Neuronal stem cell (in vitro differentiated cells): ENCODE results near the gene CHST11.

Source experiments
- DNase-seq: peaks from one replicate; pipeline ENCODE4 v3.0.0-alpha.2; 2013; ENCODE audit warnings: low spot score
- H2AFZ ChIP-seq: one replicate; pipeline ENCODE4 v1.6.1; 2013; ENCODE audit warnings: mild to moderate bottlenecking, low read length, inconsistent platforms
- H2AK5ac ChIP-seq: 2 replicates; pipeline ENCODE4 v1.6.1; 2013; ENCODE audit warnings: low read depth, mild to moderate bottlenecking, inconsistent platforms, low read length, moderate library complexity, mixed read lengths
- H2BK120ac ChIP-seq: 2 replicates; pipeline ENCODE4 v1.6.1; 2013; ENCODE audit warnings: low read depth, mild to moderate bottlenecking, inconsistent platforms, low read length, moderate library complexity, mixed read lengths
- H2BK12ac ChIP-seq: one replicate; pipeline ENCODE4 v1.6.1; 2013; ENCODE audit warnings: low read length, inconsistent platforms
- H2BK15ac ChIP-seq: 2 replicates; pipeline ENCODE4 v1.6.1; 2013; ENCODE audit warnings: mild to moderate bottlenecking, low read length, inconsistent platforms, mixed read lengths
- H2BK5ac ChIP-seq: one replicate; pipeline ENCODE4 v1.6.1; 2013; ENCODE audit warnings: inconsistent platforms, mild to moderate bottlenecking, low read length, moderate library complexity
- H3K14ac ChIP-seq: one replicate; pipeline ENCODE4 v1.6.1; 2013; ENCODE audit warnings: low read length, inconsistent platforms
- H3K18ac ChIP-seq: 2 replicates; pipeline ENCODE4 v1.6.1; 2013; ENCODE audit warnings: low read length, inconsistent platforms
- H3K23ac ChIP-seq: 2 replicates; pipeline ENCODE4 v1.6.1; 2013; ENCODE audit warnings: low read depth, mild to moderate bottlenecking, mixed read lengths, low read length, inconsistent platforms; ENCODE audit not compliant: poor library complexity
- H3K27ac ChIP-seq: replicated peaks from 3 replicates; pipeline ENCODE4 v1.5.1; 2013; ENCODE audit warnings: low read length, inconsistent platforms
- H3K27me3 ChIP-seq, 3 experiments: 2 replicates each; pipeline ENCODE4 v1.6.1; 2013; ENCODE audit warnings: low read length in 3 of 3, mild to moderate bottlenecking in 2 of 3, inconsistent platforms in 1 of 3, low read depth in 1 of 3, mixed read lengths in 1 of 3, moderate library complexity in 1 of 3; ENCODE audit not compliant: control insufficient read depth in 3 of 3, insufficient read depth in 3 of 3
- H3K36me3 ChIP-seq, 2 donors: replicated peaks in 1 of 2; 2 replicates each; pipeline ENCODE4 v1.6.1; 2013; ENCODE audit warnings: low read length in 2 of 2; ENCODE audit not compliant: control insufficient read depth in 2 of 2, insufficient read depth in 2 of 2
- H3K4ac ChIP-seq: 2 replicates; pipeline ENCODE4 v1.6.1; 2013; ENCODE audit warnings: inconsistent platforms, mild to moderate bottlenecking, low read length, moderate library complexity
- H3K4me1 ChIP-seq, 2 donors: 1 replicate in 1 of 2; 2 replicates in 1 of 2; pipeline ENCODE4 v1.6.1; 2013; ENCODE audit warnings: low read length in 2 of 2, low read depth in 1 of 2; ENCODE audit not compliant: control insufficient read depth in 2 of 2, insufficient read depth in 1 of 2
- H3K4me2 ChIP-seq: one replicate; pipeline ENCODE4 v1.6.1; 2013; ENCODE audit warnings: mild to moderate bottlenecking, low read length, inconsistent platforms; ENCODE audit not compliant: insufficient read depth, poor library complexity, severe bottlenecking
- H3K4me3 ChIP-seq, 2 donors: 2 replicates each; pipeline ENCODE4 v1.5.1; 2013; ENCODE audit warnings: low read length in 2 of 2, mild to moderate bottlenecking in 2 of 2, inconsistent platforms in 1 of 2, moderate library complexity in 1 of 2
- H3K79me1 ChIP-seq: one replicate; pipeline ENCODE4 v1.6.1; 2013; ENCODE audit warnings: low read depth, mild to moderate bottlenecking, inconsistent platforms, low read length, moderate library complexity
- H3K9ac ChIP-seq: one replicate; pipeline ENCODE4 v1.6.1; 2013; ENCODE audit warnings: mild to moderate bottlenecking, low read depth, low read length, inconsistent platforms; ENCODE audit not compliant: poor library complexity
- H3K9me3 ChIP-seq, 2 donors: replicated peaks in 1 of 2; 2 replicates each; pipeline versions ENCODE3 to v1.6.1; 2013; ENCODE audit warnings: low read length in 2 of 2, mild to moderate bottlenecking in 2 of 2, inconsistent platforms in 1 of 2, low read depth in 1 of 2, mixed read lengths in 1 of 2, moderate library complexity in 1 of 2; ENCODE audit not compliant: control insufficient read depth in 2 of 2, insufficient read depth in 1 of 2
- H4K8ac ChIP-seq: one replicate; pipeline ENCODE4 v1.6.1; 2013; ENCODE audit warnings: low read depth, mild to moderate bottlenecking, inconsistent platforms, low read length, moderate library complexity
- H4K91ac ChIP-seq: one replicate; pipeline ENCODE4 v1.6.1; 2013; ENCODE audit warnings: low read length, low read depth, mild to moderate bottlenecking, inconsistent platforms; ENCODE audit not compliant: poor library complexity
- WGBS, 2 donors: extraction: QIAGEN DNeasy Blood & Tissue Kit; methylation state at CpG; one replicate each; pipeline ENCODE4 v1.1.7; 2013; ENCODE audit warnings: missing lambda C conversion rate in 2 of 2, mixed read lengths in 1 of 2; ENCODE audit not compliant: insufficient read length in 2 of 2, insufficient replicate concordance in 1 of 2; ENCODE audit errors: extremely low coverage in 2 of 2; 5-methylcytosine and 5-hydroxymethylcytosine counted together

The CHST11 gene

DNA sequence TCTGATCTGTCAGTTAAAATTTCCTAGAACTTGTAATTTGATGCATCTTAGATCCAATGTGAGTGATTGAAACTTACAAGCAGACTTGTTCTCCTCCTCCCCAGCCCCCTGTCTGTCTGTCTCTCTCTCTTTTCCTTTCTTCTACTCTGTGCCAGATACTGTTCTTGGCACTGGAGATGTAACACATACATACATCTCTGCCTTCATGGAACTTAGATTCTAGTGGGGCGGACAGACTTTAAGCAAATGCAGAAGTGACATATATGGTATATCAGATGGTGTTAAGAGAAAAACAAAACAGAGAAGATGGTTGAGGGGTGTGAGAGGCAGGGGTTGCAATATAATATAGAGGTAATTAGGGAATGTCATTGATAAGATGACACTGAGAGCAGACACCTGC lies 6.6 kb downstream of the CHST11 start:
- no peak overlapping the region for H3K4me2 ChIP-seq
- H3K27me3 ChIP-seq = peaks cover 0 to 4% (median 0%) of the 10 kb centered on the region in 3 experiments
- H2AFZ ChIP-seq = no peak overlapping the region
- H3K9me3 ChIP-seq = no peaks in the 10 kb centered on the region
- no peak overlapping the region for H2AK5ac ChIP-seq
- DNase-seq = no peak
- no peak overlapping the region for H4K91ac ChIP-seq
- H3K36me3 ChIP-seq = no peaks in the 10 kb centered on the region
- no peak overlapping the region for H2BK120ac ChIP-seq
- no peak overlapping the region for H3K9ac ChIP-seq
- no peak overlapping the region for H3K14ac ChIP-seq
- no peak overlapping the region for H3K23ac ChIP-seq
- no peaks in the 10 kb centered on the region for H3K79me1 ChIP-seq
- H3K4me1 ChIP-seq = peaks cover 5 to 11% of the 10 kb centered on the region in 2 donors
- no peak overlapping the region for H2BK12ac ChIP-seq
- no peak overlapping the region for H3K18ac ChIP-seq
- H3K4me3 ChIP-seq = no peak overlapping the region
- H3K27ac ChIP-seq = no peak overlapping the region
- H2BK15ac ChIP-seq = no peak overlapping the region
- H3K4ac ChIP-seq = no peak overlapping the region
- no peak overlapping the region for H4K8ac ChIP-seq
- no peak overlapping the region for H2BK5ac ChIP-seq
- no CpG with 5 or more reads among the region's 1 CpG for WGBS, 2 donors

DNA sequence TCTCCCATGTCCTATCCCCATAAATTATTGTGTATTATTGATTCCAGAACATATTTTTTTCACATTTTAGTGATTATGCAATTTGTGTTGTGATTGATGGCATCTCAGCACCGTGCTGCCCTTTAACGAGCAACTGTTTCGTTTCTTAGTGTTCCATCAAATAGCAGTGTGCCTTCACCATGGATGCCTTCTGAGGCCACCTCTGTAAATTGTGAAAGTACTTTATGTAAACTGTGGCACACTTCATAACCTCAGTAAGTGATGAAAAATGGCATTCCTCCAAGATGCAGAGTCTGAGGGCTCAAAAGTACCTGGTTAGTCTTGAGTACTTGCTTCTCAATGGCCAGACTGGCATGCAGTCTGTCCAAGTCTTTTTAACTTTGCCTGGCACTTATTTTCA lies 8.2 kb downstream of the CHST11 start:
- no peak overlapping the region for H2BK120ac ChIP-seq
- no peak overlapping the region for H3K27ac ChIP-seq
- no peak overlapping the region for H2BK15ac ChIP-seq
- no peak overlapping the region for H3K4ac ChIP-seq
- H2AK5ac ChIP-seq = no peak overlapping the region
- H3K4me2 ChIP-seq = no peak overlapping the region
- H2BK12ac ChIP-seq = no peak overlapping the region
- H2BK5ac ChIP-seq = no peak overlapping the region
- no peak overlapping the region for H4K91ac ChIP-seq
- H3K4me3 ChIP-seq = no peak overlapping the region
- no peak overlapping the region for H3K14ac ChIP-seq
- no CpG with 5 or more reads among the region's 3 CpGs for WGBS, 2 donors
- H3K27me3 ChIP-seq = no peaks in the 10 kb centered on the region
- no peaks in the 10 kb centered on the region for H3K36me3 ChIP-seq
- no peaks in the 10 kb centered on the region for H3K79me1 ChIP-seq
- H2AFZ ChIP-seq = no peak overlapping the region
- no peak overlapping the region for H3K9ac ChIP-seq
- no peak overlapping the region for H4K8ac ChIP-seq
- H3K23ac ChIP-seq = no peak overlapping the region
- peaks cover 0 to 2% of the 10 kb centered on the region in 2 donors for H3K4me1 ChIP-seq
- H3K9me3 ChIP-seq = no peaks in the 10 kb centered on the region
- H3K18ac ChIP-seq = no peak overlapping the region
- no peak for DNase-seq

DNA sequence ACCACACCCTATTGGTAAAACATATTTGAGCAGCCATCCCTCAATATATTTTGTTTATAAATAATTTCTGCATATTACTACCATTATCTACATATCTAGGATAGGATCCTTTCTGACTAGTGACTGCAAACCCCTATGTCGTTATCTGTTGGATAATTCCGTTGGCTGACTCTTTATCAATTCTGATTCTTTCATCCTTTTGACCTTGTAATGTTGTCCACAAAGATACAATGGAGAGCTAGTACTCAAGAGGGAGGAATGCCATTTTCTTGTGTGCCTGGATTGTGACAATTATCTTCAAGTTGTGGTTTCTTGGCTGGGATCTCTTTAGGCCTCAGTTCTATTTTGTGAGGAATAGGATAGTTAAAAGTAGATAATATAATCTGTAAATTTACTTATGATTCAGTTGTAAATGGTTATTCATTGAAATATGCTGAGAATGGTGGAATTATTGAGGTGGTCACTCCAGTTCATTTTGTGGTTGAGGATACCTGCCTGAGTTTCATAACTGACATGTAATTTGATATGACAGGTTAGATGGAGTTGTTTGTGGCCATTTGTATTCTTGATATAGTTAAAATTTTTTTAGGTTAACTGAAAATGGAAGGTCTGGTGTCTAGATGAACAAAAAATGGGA lies 10.1 kb downstream of the CHST11 start:
- H3K4ac ChIP-seq = no peak overlapping the region
- H3K79me1 ChIP-seq = no peaks in the 10 kb centered on the region
- H3K4me3 ChIP-seq = no peak overlapping the region
- H2BK120ac ChIP-seq = no peak overlapping the region
- no peak overlapping the region for H2BK12ac ChIP-seq
- H3K36me3 ChIP-seq = no peaks in the 10 kb centered on the region
- H3K18ac ChIP-seq = no peak overlapping the region
- H2AK5ac ChIP-seq = no peak overlapping the region
- no peaks in the 10 kb centered on the region for H3K27me3 ChIP-seq
- no peak overlapping the region for H3K14ac ChIP-seq
- H2BK15ac ChIP-seq = no peak overlapping the region
- H3K9me3 ChIP-seq = no peaks in the 10 kb centered on the region
- no peak overlapping the region for H4K8ac ChIP-seq
- H2BK5ac ChIP-seq = no peak overlapping the region
- H3K27ac ChIP-seq = no peak overlapping the region
- no peak overlapping the region for H3K23ac ChIP-seq
- no peak overlapping the region for H4K91ac ChIP-seq
- no peak overlapping the region for H3K4me2 ChIP-seq
- H2AFZ ChIP-seq = no peak overlapping the region
- H3K4me1 ChIP-seq = no peaks in the 10 kb centered on the region
- no peak overlapping the region for H3K9ac ChIP-seq
- no peak for DNase-seq
- WGBS, 2 donors = no CpG with 5 or more reads among the region's 2 CpGs

DNA sequence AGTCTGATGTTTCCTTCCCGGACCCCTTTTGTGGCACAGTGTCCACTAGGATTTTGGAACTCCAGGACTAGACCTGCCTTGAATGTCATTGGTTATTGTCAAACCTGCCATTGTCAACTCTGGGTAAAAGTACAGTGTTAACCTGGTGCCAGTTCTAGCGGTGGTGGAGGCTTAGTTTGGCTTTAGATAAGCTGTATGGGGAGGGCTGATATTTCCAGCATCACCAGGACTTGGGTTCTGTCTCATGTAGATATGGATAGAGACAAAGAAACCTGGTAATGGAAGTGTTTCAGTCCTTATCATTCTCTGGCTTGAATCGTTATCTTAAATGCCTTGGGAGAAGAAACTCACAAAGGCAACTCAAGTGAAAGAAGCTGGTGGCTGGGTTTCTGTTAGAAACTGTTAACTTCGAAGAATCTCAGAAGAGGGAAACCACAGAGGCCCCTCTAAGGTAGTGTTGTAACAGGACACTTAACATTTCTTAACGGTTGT lies 10.6 kb downstream of the CHST11 start:
- no CpG with 5 or more reads among the region's 5 CpGs for WGBS, 2 donors
- Histone ChIP-seq H3K9me3 (no peaks in the 10 kb centered on the region), H3K14ac (no peak overlapping the region), H3K9ac (no peak overlapping the region), H2BK5ac (no peak overlapping the region), H2AFZ (no peak overlapping the region), H3K4me2 (no peak overlapping the region), H3K27ac (no peak overlapping the region), H2BK12ac (no peak overlapping the region), H4K91ac (no peak overlapping the region), H3K23ac (no peak overlapping the region), H3K27me3 (no peaks in the 10 kb centered on the region), H2BK120ac (no peak overlapping the region), H3K4me3 (no peak overlapping the region), H3K18ac (no peak overlapping the region), H2AK5ac (no peak overlapping the region), H4K8ac (no peak overlapping the region), H3K79me1 (no peaks in the 10 kb centered on the region), H3K4ac (no peak overlapping the region), H2BK15ac (no peak overlapping the region), H3K4me1 (peaks cover 0 to under 1% of the 10 kb centered on the region in 2 donors), H3K36me3 (no peaks in the 10 kb centered on the region)
- no peak for DNase-seq
